Gastroesophageal sphincter (tissue), 4 donors: ENCODE data around the gene RAB41. TPM values are rescaled to one million over a fixed set of nuclear protein-coding genes. Genes with fewer than 3 reads are reported as not detected.
"Not testable (repeated sequence)": the region's sequence is repeated elsewhere in the genome, so short reads cannot be mapped to it uniquely, and the experiment has no call there.

Experiments
- ATAC-seq: fragments of 150-250 bp; one replicate; pipeline ENCODE4 v1.9.1; 2016; ENCODE audit warnings: mild to moderate bottlenecking, moderate library complexity
- H3K27ac ChIP-seq, 4 donors: fragments of 200-600 bp; sonication (generic) in 3 of 4; 1 replicate in 3 of 4; 2 replicates in 1 of 4; pipeline ENCODE4 v1.5.1; 2016 to 2019
- H3K27me3 ChIP-seq: fragments of 200-600 bp; sonication (generic); one replicate; pipeline ENCODE4 v1.5.1; 2019
- H3K36me3 ChIP-seq, 2 donors: fragments of 200-600 bp; sonication (generic); one replicate each; pipeline ENCODE4 v1.5.1; 2019; ENCODE audit warnings: control low read depth in 1 of 2
- H3K4me1 ChIP-seq, 3 donors: fragments of 200-600 bp; sonication (generic); 1 replicate in 2 of 3; 2 replicates in 1 of 3; pipeline ENCODE4 v1.5.1; 2016 to 2019; ENCODE audit warnings: control low read depth in 2 of 3
- H3K4me3 ChIP-seq, 2 donors: fragments of 200-600 bp; sonication (generic); one replicate each; pipeline ENCODE4 v1.5.1; 2019; ENCODE audit warnings: mild to moderate bottlenecking in 1 of 2, moderate library complexity in 1 of 2
- H3K9me3 ChIP-seq, 3 donors: fragments of 200-600 bp; sonication (generic); one replicate each; pipeline ENCODE4 v1.5.1; 2017 to 2019; ENCODE audit warnings: control low read depth in 2 of 3
- CTCF ChIP-seq, 4 experiments: fragments of 200-600 bp in 2 of 4; fragments of 450-650 bp in 2 of 4; sonication (generic) in 1 of 4; IDR thresholded peaks; one replicate each; pipeline ENCODE4 v1.5.1; 2017 to 2019; ENCODE audit warnings: antibody characterized with exemption in 4 of 4, mild to moderate bottlenecking in 2 of 4, moderate library complexity in 2 of 4
- EP300 ChIP-seq: sonication (generic); formaldehyde crosslinking; IDR thresholded peaks from one replicate; pipeline ENCODE4 v1.6.1; 2017; ENCODE audit warnings: antibody characterized with exemption, mild to moderate bottlenecking
- POLR2A ChIP-seq, 2 donors: fragments of 450-650 bp; IDR thresholded peaks; one replicate each; pipeline ENCODE4 v1.6.1; 2017; ENCODE audit warnings: antibody characterized with exemption in 2 of 2, mild to moderate bottlenecking in 2 of 2, moderate library complexity in 1 of 2
- POLR2AphosphoS5 ChIP-seq: sonication (generic); formaldehyde crosslinking; IDR thresholded peaks from one replicate; pipeline ENCODE4 v1.6.1; 2017; ENCODE audit warnings: antibody characterized with exemption
- WGBS, 2 donors: methylation state at CpG; one replicate each; pipeline ENCODE4 v1.1.5; 2018; ENCODE audit warnings: low coverage in 1 of 2; 5-methylcytosine and 5-hydroxymethylcytosine counted together
- total RNA-seq, 4 donors: library from RNA; depleted of rRNA; stranded (reverse); fragments of >200 nt; gene quantifications; one replicate each; pipeline ENCODE4 v1.1.0, GENCODE V29; 2016

Gene RAB41
- total RNA-seq, 4 donors from 2014 or later: not detected

DNA sequence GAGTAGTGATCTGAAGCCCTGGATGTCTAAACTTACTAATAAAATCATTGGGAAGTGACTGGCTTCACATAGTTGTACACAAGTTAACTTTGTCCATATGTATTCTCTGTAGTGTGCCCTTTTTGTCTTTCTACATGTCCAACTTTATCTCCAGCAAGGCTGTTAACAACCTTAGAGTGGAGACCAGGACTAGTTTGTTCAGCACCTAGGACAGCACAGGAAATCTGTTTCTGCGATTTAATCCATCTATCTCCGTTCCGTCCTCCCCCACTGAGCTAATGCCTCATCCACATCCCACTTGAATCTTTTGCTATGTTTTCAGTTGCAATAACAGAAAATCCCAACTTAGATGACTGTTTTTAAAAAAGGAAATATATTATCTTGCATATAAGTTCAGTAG is 17.2 kb upstream of the RAB41 start:
- H3K4me3 ChIP-seq: no peak overlapping the region
- no peak overlapping the region for H3K27ac ChIP-seq
- no peaks in the 10 kb centered on the region for H3K36me3 ChIP-seq
- TF ChIP-seq CTCF (IDR thresholded peaks at IDR 0.05) (no peak), EP300 (no peak), POLR2AphosphoS5 (no peak), POLR2A (IDR thresholded peaks at IDR 0.05) (no peak)
- no peaks in the 10 kb centered on the region for H3K27me3 ChIP-seq
- WGBS, 2 donors: 45 to 52% methylated on average over 3 of the region's 3 CpGs
- H3K9me3 ChIP-seq: no peaks in the 10 kb centered on the region
- no peaks in the 10 kb centered on the region for H3K4me1 ChIP-seq
- ATAC-seq: no peak

DNA sequence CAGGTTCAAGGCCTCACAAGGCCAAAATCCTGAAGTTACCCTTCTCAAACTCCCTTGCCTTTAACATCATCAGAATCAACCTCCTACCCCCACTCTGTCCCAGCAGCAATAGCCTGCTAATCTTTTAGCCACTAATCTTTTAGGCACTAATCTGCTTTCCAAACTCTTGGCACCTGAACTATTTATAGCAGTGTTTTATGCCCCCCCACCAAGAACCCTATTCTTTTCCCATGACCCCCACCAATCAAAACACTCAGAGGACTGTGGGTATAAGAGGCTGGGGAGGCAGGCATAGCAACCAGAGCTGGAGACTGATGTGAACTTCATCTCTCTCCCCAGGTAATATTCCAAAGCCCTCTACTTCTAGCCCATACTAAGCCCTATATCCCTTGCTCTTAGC is 13.9 kb upstream of the RAB41 start, which contains the start of gene ARR3:
TSS of gene ARR3 (plus strand) at position 301 of the 400 bp plus-strand sequence. CDS start 1,052 bp downstream, outside the sequence.
- no peak within 1 kb of the TSS for H3K27ac ChIP-seq
- H3K27me3 ChIP-seq: no peaks in the 10 kb centered on the region
- no peak for TF ChIP-seq EP300
- no peak for TF ChIP-seq POLR2A (IDR thresholded peaks at IDR 0.05)
- no peak for TF ChIP-seq CTCF (IDR thresholded peaks at IDR 0.05)
- ATAC-seq: no peak
- H3K4me1 ChIP-seq: no peaks in the 10 kb centered on the region
- H3K9me3 ChIP-seq: no peaks in the 10 kb centered on the region
- H3K4me3 ChIP-seq: no peak within 1 kb of the TSS
- no peaks in the 10 kb centered on the region for H3K36me3 ChIP-seq

- H3K36me3 ChIP-seq, H3K9me3 ChIP-seq, H3K4me1 ChIP-seq, H3K27me3 ChIP-seq, H3K4me3 ChIP-seq, ATAC-seq, H3K27ac ChIP-seq: not testable (repeated sequence)
- 70 to 72% methylated on average over 4 to 5 of the region's 7 CpGs for WGBS, 2 donors
These were observed 7.9 kb upstream of the RAB41 start for GRCh38 chrX:70274029-70274428.

DNA sequence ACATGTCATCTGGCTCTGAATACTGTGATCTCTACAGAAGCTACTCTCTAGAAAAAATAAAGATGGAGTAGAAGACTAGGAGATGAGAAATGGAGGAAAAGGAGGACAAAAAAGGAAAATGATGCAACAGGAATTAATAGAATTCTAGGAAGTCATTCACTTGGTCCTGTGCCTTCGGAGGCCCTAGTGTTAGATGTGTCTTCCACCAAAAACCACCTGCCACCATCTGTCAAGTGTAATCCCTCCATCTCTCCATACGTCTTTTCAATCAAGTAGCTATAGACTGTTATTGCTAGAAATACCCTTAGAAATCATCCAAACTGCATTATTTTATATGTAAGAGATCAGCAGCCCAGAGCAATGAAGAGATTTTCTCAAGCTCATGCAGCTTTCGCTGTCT is 2.9 kb upstream of the RAB41 start:
- no peaks in the 10 kb centered on the region for H3K27me3 ChIP-seq
- 77 to 88% methylated on average over 2 to 3 of the region's 3 CpGs for WGBS, 2 donors
- no peaks in the 10 kb centered on the region for H3K9me3 ChIP-seq
- peaks cover 0 to 6% of the 10 kb centered on the region in 2 donors for H3K36me3 ChIP-seq
- no peak overlapping the region for H3K27ac ChIP-seq
- no peak for ATAC-seq
- H3K4me3 ChIP-seq: no peak overlapping the region
- TF ChIP-seq POLR2A (IDR thresholded peaks at IDR 0.05): no peak
- no peak for TF ChIP-seq POLR2AphosphoS5
- no peak for TF ChIP-seq EP300
- no peak for TF ChIP-seq CTCF (IDR thresholded peaks at IDR 0.05)
- H3K4me1 ChIP-seq: no peaks in the 10 kb centered on the region

GRCh38 chrX:70280573-70280972 is 1.4 kb upstream of the RAB41 start:
- Histone ChIP-seq H3K27me3 (no peaks in the 10 kb centered on the region), H3K4me3 (no peak overlapping the region), H3K4me1 (no peaks in the 10 kb centered on the region), H3K36me3 (peaks cover 0 to 10% of the 10 kb centered on the region in 2 donors), H3K9me3 (no peaks in the 10 kb centered on the region), H3K27ac (no peak overlapping the region)
- no peak for ATAC-seq
- 95% methylated on average over 3 of the region's 3 CpGs; no CpG with 5 or more reads in 1 of the 2 donors for WGBS, 2 donors
- TF ChIP-seq CTCF (IDR thresholded peaks at IDR 0.05) (no peak), POLR2AphosphoS5 (no peak), POLR2A (IDR thresholded peaks at IDR 0.05) (no peak), EP300 (no peak)
